ENCODE data around the gene TPP1.

The TPP1 gene

DNA sequence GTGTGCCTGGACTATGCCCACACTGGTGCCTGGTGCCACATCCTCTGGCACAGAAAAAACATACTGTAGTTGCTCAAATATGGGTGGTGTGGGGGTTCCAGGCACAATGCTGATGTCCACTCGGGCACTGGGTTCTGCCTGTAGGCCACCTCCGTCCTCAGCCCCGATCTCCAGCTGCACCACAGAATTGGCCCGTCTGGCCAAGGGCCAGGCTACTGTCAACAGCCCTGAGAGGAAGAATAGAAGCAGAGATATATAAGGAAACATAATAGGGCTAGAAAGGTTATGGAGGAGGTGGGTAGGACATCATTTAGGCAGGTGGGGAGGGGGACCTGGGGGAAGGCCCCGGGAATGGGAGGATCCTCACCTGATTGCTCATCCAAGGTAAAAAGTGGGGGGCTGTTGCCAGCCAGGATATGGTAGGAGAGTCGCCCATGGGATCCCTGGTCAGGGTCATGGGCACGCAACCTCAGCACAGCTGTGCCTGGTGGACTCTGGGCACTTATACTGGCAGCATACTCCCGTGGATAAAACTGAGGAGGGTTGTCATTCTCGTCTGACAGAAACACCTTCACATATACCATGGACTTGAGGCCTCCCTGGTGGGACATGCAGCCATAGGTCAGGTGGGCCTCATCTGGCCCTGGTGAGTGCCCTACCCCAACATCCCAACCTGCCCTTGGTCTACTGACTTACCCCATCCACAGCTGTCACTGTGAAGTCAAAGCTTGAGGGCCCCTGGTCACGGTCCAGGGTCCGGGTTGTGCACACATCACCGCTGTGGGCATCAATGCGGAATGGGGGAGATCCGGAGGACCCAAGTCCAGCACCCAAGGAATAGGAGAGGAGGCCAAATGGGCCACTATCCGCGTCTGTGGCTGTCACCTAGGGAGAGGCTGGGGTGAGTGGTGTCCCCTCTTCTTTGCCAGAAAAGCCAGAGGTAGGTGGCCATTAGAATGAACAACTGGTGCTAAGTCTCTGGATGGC, 14.5 kb upstream of the TPP1 start:
- H3K9ac ChIP-seq, result no peak overlapping the region
- TF ChIP-seq, protein P1, sequence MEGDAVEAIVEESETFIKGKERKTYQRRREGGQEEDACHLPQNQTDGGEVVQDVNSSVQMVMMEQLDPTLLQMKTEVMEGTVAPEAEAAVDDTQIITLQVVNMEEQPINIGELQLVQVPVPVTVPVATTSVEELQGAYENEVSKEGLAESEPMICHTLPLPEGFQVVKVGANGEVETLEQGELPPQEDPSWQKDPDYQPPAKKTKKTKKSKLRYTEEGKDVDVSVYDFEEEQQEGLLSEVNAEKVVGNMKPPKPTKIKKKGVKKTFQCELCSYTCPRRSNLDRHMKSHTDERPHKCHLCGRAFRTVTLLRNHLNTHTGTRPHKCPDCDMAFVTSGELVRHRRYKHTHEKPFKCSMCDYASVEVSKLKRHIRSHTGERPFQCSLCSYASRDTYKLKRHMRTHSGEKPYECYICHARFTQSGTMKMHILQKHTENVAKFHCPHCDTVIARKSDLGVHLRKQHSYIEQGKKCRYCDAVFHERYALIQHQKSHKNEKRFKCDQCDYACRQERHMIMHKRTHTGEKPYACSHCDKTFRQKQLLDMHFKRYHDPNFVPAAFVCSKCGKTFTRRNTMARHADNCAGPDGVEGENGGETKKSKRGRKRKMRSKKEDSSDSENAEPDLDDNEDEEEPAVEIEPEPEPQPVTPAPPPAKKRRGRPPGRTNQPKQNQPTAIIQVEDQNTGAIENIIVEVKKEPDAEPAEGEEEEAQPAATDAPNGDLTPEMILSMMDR (IDR thresholded peaks at IDR 0.05), result no peak
- H3K4me3 ChIP-seq (ENCODE audit: low read depth, low read length), result no peak overlapping the region
- H3K4me1 ChIP-seq, result no peaks in the 10 kb centered on the region
- H3K27me3 ChIP-seq (ENCODE audit: control insufficient read depth, insufficient read depth, low read length), result no peaks in the 10 kb centered on the region
- no peaks in the 10 kb centered on the region for H3K9me3 ChIP-seq (ENCODE audit: control insufficient read depth, low read length)
- no peak overlapping the region for H3K27ac ChIP-seq
- H3K36me3 ChIP-seq (ENCODE audit: control insufficient read depth, insufficient read depth, low read length), result no peaks in the 10 kb centered on the region
- H3K4me2 ChIP-seq (ENCODE audit: low read length), result no peak overlapping the region
- no peak overlapping the region for H2AFZ ChIP-seq
- no peaks in the 10 kb centered on the region for H3K79me2 ChIP-seq

DNA sequence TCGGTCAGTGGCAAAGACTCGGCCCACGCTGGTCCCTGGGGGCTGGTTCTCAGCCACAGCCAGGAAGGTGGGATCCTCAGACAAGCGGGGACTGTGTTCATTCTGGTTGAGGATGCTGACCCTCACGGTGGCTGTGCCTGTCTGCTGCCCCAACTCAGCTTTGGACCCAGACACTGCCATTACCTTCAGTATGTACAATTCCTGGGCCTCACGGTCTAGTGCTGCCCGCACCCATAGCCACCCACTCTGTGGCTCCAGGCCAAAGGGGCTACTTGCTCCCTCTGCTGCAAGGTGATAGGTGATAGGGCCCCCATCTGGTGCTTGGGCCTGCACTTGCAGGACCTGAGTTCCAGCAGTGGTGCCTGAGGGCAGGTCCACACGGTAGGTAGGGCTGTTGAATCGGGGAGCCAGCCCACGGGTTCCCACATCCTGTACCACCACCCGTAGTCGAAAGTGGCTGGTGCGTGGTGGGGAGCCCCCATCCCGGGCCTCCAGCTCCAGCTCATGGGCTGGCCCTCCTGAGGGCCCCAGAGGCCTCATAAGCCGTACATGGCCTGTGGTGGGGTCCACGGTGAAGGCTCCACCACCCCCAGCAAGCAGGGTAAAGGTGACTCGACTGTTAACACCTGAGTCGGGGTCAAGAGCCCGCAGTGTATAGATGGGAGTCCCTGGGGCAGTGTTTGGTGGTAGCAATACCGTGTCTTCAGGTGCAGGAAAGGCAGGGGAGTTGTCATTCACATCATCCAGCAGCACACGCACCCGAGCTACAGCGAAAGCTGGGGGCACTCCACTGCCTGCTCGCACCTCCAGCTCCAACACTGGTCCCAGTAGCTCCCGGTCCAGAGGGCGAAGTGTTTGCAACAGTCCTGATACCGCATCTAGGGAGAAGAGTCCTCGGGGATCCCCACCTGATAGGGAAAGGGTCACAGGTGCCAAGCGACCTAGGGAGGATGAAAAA, 13.2 kb upstream of the TPP1 start:
- no peaks in the 10 kb centered on the region for H3K9me3 ChIP-seq (ENCODE audit: control insufficient read depth, low read length)
- no peak overlapping the region for H2AFZ ChIP-seq
- no peak overlapping the region for H3K4me3 ChIP-seq (ENCODE audit: low read depth, low read length)
- H3K27me3 ChIP-seq (ENCODE audit: control insufficient read depth, insufficient read depth, low read length), result no peaks in the 10 kb centered on the region
- no peak overlapping the region for H3K4me2 ChIP-seq (ENCODE audit: low read length)
- H3K9ac ChIP-seq, result no peak overlapping the region
- H3K4me1 ChIP-seq, result no peaks in the 10 kb centered on the region
- no peaks in the 10 kb centered on the region for H3K36me3 ChIP-seq (ENCODE audit: control insufficient read depth, insufficient read depth, low read length)
- H3K79me2 ChIP-seq, result no peaks in the 10 kb centered on the region
- no peak overlapping the region for H3K27ac ChIP-seq
- TF ChIP-seq, protein P1 (IDR thresholded peaks at IDR 0.05), result no peak

DNA sequence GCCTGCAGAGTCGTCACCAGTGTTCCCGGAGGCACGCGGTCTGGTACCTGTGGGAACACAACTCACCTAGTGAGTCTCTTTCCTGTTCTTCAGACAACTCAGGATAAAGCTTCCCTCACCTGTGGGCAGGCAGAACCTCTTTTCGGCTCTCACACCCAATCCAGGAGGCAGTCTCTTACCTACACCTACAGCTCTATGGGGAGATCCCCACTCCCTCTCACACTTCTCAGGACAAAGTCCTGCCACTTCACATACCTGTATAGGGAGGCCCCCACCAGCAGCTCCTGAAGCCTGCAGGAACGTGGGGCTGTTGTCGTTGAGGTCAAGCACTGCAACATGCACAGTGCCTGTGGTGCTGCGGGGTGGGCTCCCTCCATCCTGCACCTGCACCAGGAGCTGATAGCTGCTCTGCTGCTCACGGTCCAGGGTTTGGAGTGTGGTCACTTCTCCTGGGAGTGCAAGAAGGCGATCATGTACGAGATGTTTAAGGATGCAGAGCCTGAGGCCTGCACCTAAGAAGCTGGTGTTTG, 12.2 kb upstream of the TPP1 start:
- Histone ChIP-seq H2AFZ (no peak overlapping the region), H3K9me3 (ENCODE audit: control insufficient read depth, low read length) (no peaks in the 10 kb centered on the region), H3K36me3 (ENCODE audit: control insufficient read depth, insufficient read depth, low read length) (no peaks in the 10 kb centered on the region), H3K9ac (no peak overlapping the region), H3K27me3 (ENCODE audit: control insufficient read depth, insufficient read depth, low read length) (no peaks in the 10 kb centered on the region), H3K4me2 (ENCODE audit: low read length) (no peak overlapping the region), H3K4me3 (ENCODE audit: low read depth, low read length) (no peak overlapping the region), H3K27ac (no peak overlapping the region), H3K79me2 (no peaks in the 10 kb centered on the region), H3K4me1 (no peaks in the 10 kb centered on the region)
- TF ChIP-seq, protein P1 (IDR thresholded peaks at IDR 0.05), result no peak

DNA sequence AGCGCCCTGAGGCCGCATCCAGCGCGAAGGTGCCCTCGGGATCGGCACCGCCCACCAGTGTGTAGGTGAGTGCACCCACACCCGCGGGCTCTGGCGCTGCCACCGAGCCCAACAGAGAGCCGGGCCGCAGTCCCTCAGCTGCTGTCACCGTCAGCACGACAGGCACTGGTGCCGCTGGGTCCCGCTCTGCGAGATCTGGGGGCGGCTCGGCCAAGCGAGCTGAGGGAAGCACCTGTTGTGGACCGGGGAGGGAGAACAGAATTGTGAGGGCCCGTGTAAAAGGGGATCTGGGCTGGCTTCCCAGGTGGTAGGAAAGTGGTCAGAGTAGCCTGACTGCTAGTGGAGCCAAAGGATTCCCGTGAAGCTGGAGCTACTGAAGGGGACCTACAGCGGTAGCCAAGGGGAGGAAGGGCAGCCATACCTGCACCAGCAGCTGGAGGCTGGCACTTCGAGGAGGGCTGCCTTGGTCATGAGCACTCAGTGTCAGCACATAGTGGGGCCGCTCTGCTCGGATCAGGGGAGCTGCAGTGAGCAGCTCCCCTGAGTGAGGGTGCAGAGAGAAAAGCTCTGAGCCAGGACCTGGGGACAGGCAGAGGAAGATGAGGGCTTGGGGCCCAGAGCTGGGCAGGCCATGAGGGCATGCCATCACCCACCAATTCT, 11.5 kb upstream of the TPP1 start:
- no peaks in the 10 kb centered on the region for H3K9me3 ChIP-seq (ENCODE audit: control insufficient read depth, low read length)
- H3K79me2 ChIP-seq, result no peaks in the 10 kb centered on the region
- H3K27me3 ChIP-seq (ENCODE audit: control insufficient read depth, insufficient read depth, low read length), result no peaks in the 10 kb centered on the region
- no peak overlapping the region for H3K4me3 ChIP-seq (ENCODE audit: low read depth, low read length)
- no peak overlapping the region for H3K4me2 ChIP-seq (ENCODE audit: low read length)
- TF ChIP-seq, protein P1 (IDR thresholded peaks at IDR 0.05), result no peak
- peak overlapping the region; percentile 56 for H2AFZ ChIP-seq
- no peak overlapping the region for H3K27ac ChIP-seq
- H3K4me1 ChIP-seq, result no peaks in the 10 kb centered on the region
- H3K36me3 ChIP-seq (ENCODE audit: control insufficient read depth, insufficient read depth, low read length), result no peaks in the 10 kb centered on the region
- H3K9ac ChIP-seq, result no peak overlapping the region
